HCT116 (cell line): ENCODE results near the gene SCN4B. TPM values are rescaled to one million over a fixed set of nuclear protein-coding genes. Genes with fewer than 3 reads are reported as not detected.

Experiments
- ATAC-seq: fragments of 200-7000 bp; cut with Tn5 transposase; 2 replicates; pipeline ENCODE4 v1.9.1; 2020; ENCODE audit warnings: mild to moderate bottlenecking, moderate library complexity
- BruUV-seq: library from RNA; stranded (reverse); fragments of 400-500 nt; replicated peaks from 2 replicates; lab custom pipeline; 2021; lab: Mats Ljungman, UMichigan
- CTCF ChIA-PET: fragments of 300-600 bp; sonication (Branson Sonifier 250); formaldehyde crosslinking; loops from one replicate; lab custom pipeline; 2021; ENCODE audit warnings: antibody characterized with exemption; lab: Charles Lee
- POLR2A ChIA-PET: fragments of 300-600, 350-600 bp; sonication (Branson Sonifier 250); formaldehyde crosslinking; loops from one replicate; lab custom pipeline; 2021; ENCODE audit warnings: antibody characterized with exemption; lab: Charles Lee
- RAD21 ChIA-PET, 2 experiments: fragments of 300-600 bp; sonication (Branson Sonifier 250); formaldehyde crosslinking; loops; one replicate each; lab custom pipeline; 2023; ENCODE audit warnings: low total read pairs in 2 of 2; ENCODE audit not compliant: uncharacterized antibody in 2 of 2, unreplicated experiment in 2 of 2, low non-redundant PET in 1 of 2; lab: Charles Lee
- DNase-seq: peaks from one replicate; pipeline ENCODE4 v3.0.0-alpha.2; 2010; ENCODE audit warnings: low read depth, low spot score
- H2AFZ ChIP-seq: fragments of 200-600 bp; shearing (Covaris generic), sonication (generic); 2 replicates; pipeline ENCODE4 v1.6.1; 2017; ENCODE audit warnings: low read depth, mixed run types, mixed read lengths, antibody characterized with exemption, low read length; ENCODE audit not compliant: poor library complexity, severe bottlenecking
- H3K27ac ChIP-seq: 2 replicates; pipeline ENCODE4 v1.5.1; 2012; ENCODE audit warnings: low read depth, low read length
- H3K27me3 ChIP-seq: fragments of 200-600 bp; sonication (generic); 2 replicates; pipeline ENCODE4 v1.6.1; 2016; ENCODE audit warnings: mixed run types, low read length, mixed read lengths; ENCODE audit not compliant: insufficient read depth
- H3K36me3 ChIP-seq, 2 experiments: fragments of 200-500 bp in 1 of 2; fragments of 200-600 bp in 1 of 2; sonication (Bioruptor generic) in 1 of 2; sonication (generic) in 1 of 2; 2 replicates each; pipeline versions ENCODE4 v1.5.1 to v1.6.1; 2014 to 2016; ENCODE audit warnings: low read length in 2 of 2, inconsistent platforms in 1 of 2, mixed read lengths in 1 of 2, mixed run types in 1 of 2; ENCODE audit not compliant: insufficient read depth in 2 of 2, control insufficient read depth in 1 of 2
- H3K4me1 ChIP-seq, 2 experiments: fragments of 200-600 bp in 1 of 2; sonication (generic) in 1 of 2; 2 replicates each; pipeline versions ENCODE4 v1.5.1 to v1.6.1; 2012 to 2017; ENCODE audit warnings: low read length in 2 of 2, inconsistent platforms in 1 of 2, mild to moderate bottlenecking in 1 of 2, mixed read lengths in 1 of 2, mixed run types in 1 of 2, moderate library complexity in 1 of 2; ENCODE audit not compliant: insufficient read depth in 2 of 2, control insufficient read depth in 1 of 2
- H3K4me2 ChIP-seq: fragments of 200-600 bp; sonication (generic); 2 replicates; pipeline ENCODE4 v1.6.1; 2017; ENCODE audit warnings: mixed run types, low read length, mixed read lengths
- H3K4me3 ChIP-seq, 2 experiments: fragments of 200-600 bp in 1 of 2; sonication (generic) in 1 of 2; replicated peaks in 1 of 2; 2 replicates each; pipeline ENCODE4 v1.5.1; 2011 to 2016; ENCODE audit warnings: low read length in 2 of 2, control low read depth in 1 of 2, low read depth in 1 of 2, mild to moderate bottlenecking in 1 of 2, mixed read lengths in 1 of 2, mixed run types in 1 of 2
- H3K79me2 ChIP-seq: fragments of 200-600 bp; sonication (generic); 2 replicates; pipeline ENCODE4 v1.6.1; 2017; ENCODE audit warnings: mild to moderate bottlenecking, mixed run types, low read length, moderate library complexity, mixed read lengths; ENCODE audit not compliant: insufficient read depth
- H3K9ac ChIP-seq: fragments of 200-600 bp; sonication (generic); 2 replicates; pipeline ENCODE4 v1.6.1; 2016; ENCODE audit warnings: low read length, mixed read lengths
- H3K9me2 ChIP-seq: fragments of 200-600 bp; sonication (generic), shearing (Covaris generic); 2 replicates; pipeline ENCODE4 v1.6.1; 2017; ENCODE audit warnings: mixed run types, mild to moderate bottlenecking, moderate library complexity; ENCODE audit not compliant: insufficient read depth
- H3K9me3 ChIP-seq, 2 experiments: fragments of 200-500 bp in 1 of 2; fragments of 200-600 bp in 1 of 2; sonication (Bioruptor generic) in 1 of 2; sonication (generic) in 1 of 2; 2 replicates each; pipeline ENCODE4 v1.6.1; 2014 to 2017; ENCODE audit warnings: low read length in 2 of 2, mixed read lengths in 2 of 2, inconsistent platforms in 1 of 2, low read depth in 1 of 2, mild to moderate bottlenecking in 1 of 2, mixed run types in 1 of 2, moderate library complexity in 1 of 2; ENCODE audit not compliant: control insufficient read depth in 1 of 2, insufficient read depth in 1 of 2
- H4K20me1 ChIP-seq: fragments of 200-600 bp; sonication (generic), shearing (Covaris generic); 2 replicates; pipeline ENCODE4 v1.6.1; 2017; ENCODE audit warnings: mixed run types, mild to moderate bottlenecking, moderate library complexity; ENCODE audit not compliant: insufficient read depth
- ATF3 ChIP-seq: IDR thresholded peaks from 2 replicates; pipeline ENCODE4 v1.6.1; 2012
- CBX3 ChIP-seq: IDR thresholded peaks from 2 replicates; pipeline ENCODE4 v1.6.1; 2012; ENCODE audit warnings: low read depth
- CEBPB ChIP-seq: IDR thresholded peaks from 2 replicates; pipeline ENCODE4 v1.6.1; 2012; ENCODE audit warnings: low read depth
- EGR1 ChIP-seq: IDR thresholded peaks from 2 replicates; pipeline ENCODE4 v1.6.1; 2012; ENCODE audit warnings: low read depth
- EZH2 ChIP-seq: fragments of 200-600 bp; sonication (generic); IDR thresholded peaks from 2 replicates; pipeline ENCODE4 v1.6.1; 2017; ENCODE audit warnings: antibody characterized with exemption, mixed run types
- EZH2phosphoT487 ChIP-seq: fragments of 200-600 bp; IDR thresholded peaks from 2 replicates; pipeline ENCODE4 v1.6.1; 2018; ENCODE audit warnings: antibody characterized with exemption, borderline replicate concordance
- FOSL1 ChIP-seq: IDR thresholded peaks from 2 replicates; pipeline ENCODE4 v1.6.1; 2012; ENCODE audit warnings: low read depth
- JUND ChIP-seq: IDR thresholded peaks from 2 replicates; pipeline ENCODE4 v1.6.1; 2012
- MAX ChIP-seq: IDR thresholded peaks from 2 replicates; pipeline ENCODE4 v1.6.1; 2012
- POLR2A ChIP-seq: IDR thresholded peaks from 2 replicates; pipeline ENCODE4 v1.7.0; 2011; ENCODE audit warnings: borderline replicate concordance; ENCODE audit not compliant: insufficient read depth, insufficient read length; ENCODE audit errors: extremely low read depth
- RAD21 ChIP-seq: IDR thresholded peaks from 2 replicates; pipeline ENCODE4 v1.6.1; 2012; ENCODE audit warnings: low read depth, mild to moderate bottlenecking
- SP1 ChIP-seq: IDR thresholded peaks from 2 replicates; pipeline ENCODE4 v1.6.1; 2012; ENCODE audit warnings: low read depth
- SRF ChIP-seq: IDR thresholded peaks from 2 replicates; pipeline ENCODE4 v1.6.1; 2012; ENCODE audit warnings: low read depth
- TCF7L2 ChIP-seq: IDR thresholded peaks from 2 replicates; pipeline ENCODE4 v1.7.0; 2011; ENCODE audit warnings: borderline replicate concordance, inconsistent platforms; ENCODE audit not compliant: insufficient read depth, insufficient read length; ENCODE audit errors: extremely low read depth
- ZBTB33 ChIP-seq: IDR thresholded peaks from 2 replicates; pipeline ENCODE4 v1.6.1; 2011; ENCODE audit warnings: mild to moderate bottlenecking, low read length, moderate library complexity; ENCODE audit not compliant: insufficient replicate concordance; ENCODE audit errors: extremely low read depth
- ZFX ChIP-seq: fragments of 450-650 bp; IDR thresholded peaks from 2 replicates; pipeline ENCODE4 v1.6.1; 2017
- ZNF274 ChIP-seq: fragments of 200-500 bp; sonication (Bioruptor generic); IDR thresholded peaks from 2 replicates; pipeline ENCODE4 v1.6.1; 2014; ENCODE audit warnings: mild to moderate bottlenecking, low read depth, low read length, inconsistent platforms
- intact Hi-C: fragments of 100-400 bp; cut with micrococcal nuclease; formaldehyde crosslinking; loops from 2 replicates; pipeline ENCODE4 v1.10.0; 2022
- total RNA-seq: library from RNA; stranded (reverse); gene quantifications from one replicate; pipeline ENCODE4 v1.2.1, GENCODE V29; 2021; ENCODE audit not compliant: unreplicated experiment
- TF ChIP-seq, protein P1 (sequence below), 3 experiments: fragments of 200-600 bp in 1 of 3; sonication (generic) in 1 of 3; IDR thresholded peaks in 2 of 3; conservative IDR thresholded peaks in 1 of 3; 2 replicates each; pipeline ENCODE4 v1.5.1; 2012 to 2017; ENCODE audit warnings: low read depth in 2 of 3, low read length in 2 of 3, antibody characterized with exemption in 1 of 3, borderline replicate concordance in 1 of 3, control low read depth in 1 of 3, mild to moderate bottlenecking in 1 of 3, mixed read lengths in 1 of 3, mixed run types in 1 of 3, moderate library complexity in 1 of 3; ENCODE audit not compliant: insufficient read depth in 1 of 3
- TF ChIP-seq, protein P2 (sequence below): IDR thresholded peaks from 2 replicates; pipeline ENCODE4 v1.6.1; 2012; ENCODE audit warnings: low read depth

SCN4B gene
- total RNA-seq, 1 experiment from 2014 or later, result 0.32 TPM

GRCh38 chr11:118155776-118156530 is 3.3 kb upstream of the SCN4B start:
- H3K9ac ChIP-seq, result 0 out of 2 replicates have a peak overlapping the region, but pooled peaks have one; percentile 9
- H2AFZ ChIP-seq, result peak overlapping the region; percentile 55
- no peak overlapping the region for H3K27ac ChIP-seq
- ATAC-seq (peak; percentile 19), DNase-seq (no peak)
- H4K20me1 ChIP-seq, result no peaks in the 10 kb centered on the region
- H3K4me1 ChIP-seq, result peaks cover 10 to 24% of the 10 kb centered on the region in 2 experiments; a peak in 3 of 4 replicates
- ChIA-PET POLR2A (interaction anchor here (1.3 to 1.7 kb wide), 3 partner anchors 9 to 29 kb away, joined by 3 to 4 read pairs (median 4); no protein-coding TSS in a partner anchor), CTCF (interaction anchor here (0.8 to 2.3 kb wide), 7 partner anchors 9 to 140 kb away, joined by 3 to 14 read pairs (median 3); no protein-coding TSS in a partner anchor)
- peak overlapping the region; percentile 64 for H3K4me2 ChIP-seq
- H3K4me3 ChIP-seq, result peak overlapping the region in 1 of 2 experiments; percentile 8; a peak in 1 of 4 replicates
- no peaks in the 10 kb centered on the region for H3K36me3 ChIP-seq
- BruUV-seq, result no TSS peak
- no peaks in the 10 kb centered on the region for H3K9me2 ChIP-seq
- no peaks in the 10 kb centered on the region for H3K9me3 ChIP-seq
- no peaks in the 10 kb centered on the region for H3K79me2 ChIP-seq
- intact Hi-C loops, result loop anchor here (10.0 kb wide), 1 partner anchor 539 kb away; no protein-coding TSS in a partner anchor
- TF ChIP-seq ATF3 (no peak), ZBTB33 (no peak), SP1 (no peak), CEBPB (no peak), ZFX (no peak), POLR2A (no peak), MAX (no peak), TCF7L2 (no peak), RAD21 (no peak), EGR1 (no peak), EZH2 (no peak), FOSL1 (no peak), SRF (no peak), CBX3 (no peak), ZNF274 (no peak), JUND (no peak), EZH2phosphoT487 (no peak)
- TF ChIP-seq, protein P1, sequence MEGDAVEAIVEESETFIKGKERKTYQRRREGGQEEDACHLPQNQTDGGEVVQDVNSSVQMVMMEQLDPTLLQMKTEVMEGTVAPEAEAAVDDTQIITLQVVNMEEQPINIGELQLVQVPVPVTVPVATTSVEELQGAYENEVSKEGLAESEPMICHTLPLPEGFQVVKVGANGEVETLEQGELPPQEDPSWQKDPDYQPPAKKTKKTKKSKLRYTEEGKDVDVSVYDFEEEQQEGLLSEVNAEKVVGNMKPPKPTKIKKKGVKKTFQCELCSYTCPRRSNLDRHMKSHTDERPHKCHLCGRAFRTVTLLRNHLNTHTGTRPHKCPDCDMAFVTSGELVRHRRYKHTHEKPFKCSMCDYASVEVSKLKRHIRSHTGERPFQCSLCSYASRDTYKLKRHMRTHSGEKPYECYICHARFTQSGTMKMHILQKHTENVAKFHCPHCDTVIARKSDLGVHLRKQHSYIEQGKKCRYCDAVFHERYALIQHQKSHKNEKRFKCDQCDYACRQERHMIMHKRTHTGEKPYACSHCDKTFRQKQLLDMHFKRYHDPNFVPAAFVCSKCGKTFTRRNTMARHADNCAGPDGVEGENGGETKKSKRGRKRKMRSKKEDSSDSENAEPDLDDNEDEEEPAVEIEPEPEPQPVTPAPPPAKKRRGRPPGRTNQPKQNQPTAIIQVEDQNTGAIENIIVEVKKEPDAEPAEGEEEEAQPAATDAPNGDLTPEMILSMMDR (IDR thresholded peaks at IDR 0.05 in 2 of 3, conservative IDR thresholded peaks at IDR 0.05 in 1 of 3; ENCODE audit: borderline replicate concordance in 1 of 3, insufficient read depth in 1 of 3, low read depth in 2 of 3, low read length in 2 of 3), result no peak
- TF ChIP-seq, protein P2, sequence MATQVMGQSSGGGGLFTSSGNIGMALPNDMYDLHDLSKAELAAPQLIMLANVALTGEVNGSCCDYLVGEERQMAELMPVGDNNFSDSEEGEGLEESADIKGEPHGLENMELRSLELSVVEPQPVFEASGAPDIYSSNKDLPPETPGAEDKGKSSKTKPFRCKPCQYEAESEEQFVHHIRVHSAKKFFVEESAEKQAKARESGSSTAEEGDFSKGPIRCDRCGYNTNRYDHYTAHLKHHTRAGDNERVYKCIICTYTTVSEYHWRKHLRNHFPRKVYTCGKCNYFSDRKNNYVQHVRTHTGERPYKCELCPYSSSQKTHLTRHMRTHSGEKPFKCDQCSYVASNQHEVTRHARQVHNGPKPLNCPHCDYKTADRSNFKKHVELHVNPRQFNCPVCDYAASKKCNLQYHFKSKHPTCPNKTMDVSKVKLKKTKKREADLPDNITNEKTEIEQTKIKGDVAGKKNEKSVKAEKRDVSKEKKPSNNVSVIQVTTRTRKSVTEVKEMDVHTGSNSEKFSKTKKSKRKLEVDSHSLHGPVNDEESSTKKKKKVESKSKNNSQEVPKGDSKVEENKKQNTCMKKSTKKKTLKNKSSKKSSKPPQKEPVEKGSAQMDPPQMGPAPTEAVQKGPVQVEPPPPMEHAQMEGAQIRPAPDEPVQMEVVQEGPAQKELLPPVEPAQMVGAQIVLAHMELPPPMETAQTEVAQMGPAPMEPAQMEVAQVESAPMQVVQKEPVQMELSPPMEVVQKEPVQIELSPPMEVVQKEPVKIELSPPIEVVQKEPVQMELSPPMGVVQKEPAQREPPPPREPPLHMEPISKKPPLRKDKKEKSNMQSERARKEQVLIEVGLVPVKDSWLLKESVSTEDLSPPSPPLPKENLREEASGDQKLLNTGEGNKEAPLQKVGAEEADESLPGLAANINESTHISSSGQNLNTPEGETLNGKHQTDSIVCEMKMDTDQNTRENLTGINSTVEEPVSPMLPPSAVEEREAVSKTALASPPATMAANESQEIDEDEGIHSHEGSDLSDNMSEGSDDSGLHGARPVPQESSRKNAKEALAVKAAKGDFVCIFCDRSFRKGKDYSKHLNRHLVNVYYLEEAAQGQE, result no peak
- TF ChIP-seq, all 23 proteins: peak for 0
- RAD21 ChIA-PET, result interaction anchor here (1.0 to 1.3 kb wide), 2 partner anchors 15 kb away, joined by 3 to 4 read pairs; no protein-coding TSS in a partner anchor
- no peaks in the 10 kb centered on the region for H3K27me3 ChIP-seq
